HG02798 (cell line): ENCODE results near the gene MKX.
"Not testable (repeated sequence)": the region's sequence is repeated elsewhere in the genome, so short reads cannot be mapped to it uniquely, and the experiment has no call there.

Experiments used
- ATAC-seq: cut with Tn5 transposase; IDR thresholded peaks from one replicate; pipeline ENCODE4 v1.9.1; 2021; ENCODE audit warnings: mild to moderate bottlenecking; ENCODE audit not compliant: unreplicated experiment, poor library complexity

MKX gene

GRCh38 chr10:27695706-27696105 is 49.9 kb downstream of the MKX start:
- no peak for ATAC-seq

GRCh38 chr10:27695088-27695487 is 50.5 kb downstream of the MKX start:
- no peak for ATAC-seq

GRCh38 chr10:27692663-27693062 is 53.0 kb downstream of the MKX start:
- no peak for ATAC-seq

GRCh38 chr10:27688991-27689390 is 56.6 kb downstream of the MKX start:
- no peak for ATAC-seq

- ATAC-seq, result no peak
These were observed 57.3 kb downstream of the MKX start for GRCh38 chr10:27688276-27688675.

GRCh38 chr10:27687743-27688142 is 57.9 kb downstream of the MKX start:
- no peak for ATAC-seq

GRCh38 chr10:27687326-27687725 is 58.3 kb downstream of the MKX start:
- ATAC-seq, result no peak

- no peak for ATAC-seq
These were observed 59.9 kb downstream of the MKX start for GRCh38 chr10:27685681-27686080.

- no peak for ATAC-seq
These were observed 62.4 kb downstream of the MKX start for GRCh38 chr10:27683226-27683625.

- not testable (repeated sequence) for ATAC-seq
These were observed 63.8 kb downstream of the MKX start for GRCh38 chr10:27681795-27682194.

- ATAC-seq, result no peak
These were observed 64.7 kb downstream of the MKX start for GRCh38 chr10:27680691-27681605.

GRCh38 chr10:27680006-27680557 is 65.5 kb downstream of the MKX start:
- no peak for ATAC-seq

- no peak for ATAC-seq
These were observed 66.2 kb downstream of the MKX start for GRCh38 chr10:27679369-27679912.

- ATAC-seq, result no peak
These were observed 67.5 kb downstream of the MKX start for GRCh38 chr10:27678166-27678565.

- no peak for ATAC-seq
These were observed 72.6 kb downstream of the MKX start for GRCh38 chr10:27673065-27673464.

GRCh38 chr10:27671821-27672220 is 73.8 kb downstream of the MKX start:
- ATAC-seq, result no peak

- no peak for ATAC-seq
These were observed 81.2 kb downstream of the MKX start for GRCh38 chr10:27664461-27664860.

GRCh38 chr10:27663621-27664020 is 82.0 kb downstream of the MKX start:
- ATAC-seq, result no peak

- no peak for ATAC-seq
These were observed 83.9 kb downstream of the MKX start for GRCh38 chr10:27661514-27662286.

GRCh38 chr10:27660711-27661110 is 84.9 kb downstream of the MKX start:
- ATAC-seq, result no peak

GRCh38 chr10:27660268-27660667 is 85.4 kb downstream of the MKX start:
- no peak for ATAC-seq
